H9 (cell line): ENCODE results near the gene MR1. TPM values are rescaled to one million over a fixed set of nuclear protein-coding genes. Genes with fewer than 3 reads are reported as not detected.

ENCODE experiments used
- DNase-seq: peaks from one replicate; pipeline ENCODE4 v3.0.0-alpha.2; 2017
- H2AFZ ChIP-seq: one replicate; pipeline ENCODE4 v1.6.1; 2013; ENCODE audit warnings: mild to moderate bottlenecking, low read length, control low read depth, moderate library complexity
- H2AK5ac ChIP-seq: 2 replicates; pipeline ENCODE4 v1.6.1; 2013; ENCODE audit warnings: low read length, control low read depth, mixed read lengths; ENCODE audit not compliant: insufficient read length
- H2BK120ac ChIP-seq: one replicate; pipeline ENCODE4 v1.6.1; 2013; ENCODE audit warnings: low read depth, mild to moderate bottlenecking, low read length, control low read depth, inconsistent platforms; ENCODE audit not compliant: poor library complexity, severe bottlenecking
- H2BK12ac ChIP-seq: 2 replicates; pipeline ENCODE4 v1.6.1; 2013; ENCODE audit warnings: low read length, control low read depth, mixed read lengths, low read depth; ENCODE audit not compliant: insufficient read length
- H2BK15ac ChIP-seq: 2 replicates; pipeline ENCODE4 v1.6.1; 2013; ENCODE audit warnings: low read depth, low read length, control low read depth
- H2BK20ac ChIP-seq: one replicate; pipeline ENCODE4 v1.6.1; 2013; ENCODE audit warnings: low read depth, mild to moderate bottlenecking, low read length, control low read depth, inconsistent platforms; ENCODE audit not compliant: poor library complexity, severe bottlenecking
- H2BK5ac ChIP-seq: 2 replicates; pipeline ENCODE4 v1.6.1; 2013; ENCODE audit warnings: low read length, control low read depth, mixed read lengths; ENCODE audit not compliant: insufficient read length
- H3K14ac ChIP-seq: 2 replicates; pipeline ENCODE4 v1.6.1; 2013; ENCODE audit warnings: low read length, control low read depth; ENCODE audit not compliant: insufficient read depth
- H3K18ac ChIP-seq: 2 replicates; pipeline ENCODE4 v1.6.1; 2013; ENCODE audit warnings: low read depth, mild to moderate bottlenecking, mixed read lengths, low read length, control low read depth; ENCODE audit not compliant: insufficient read length
- H3K23ac ChIP-seq: 2 replicates; pipeline ENCODE4 v1.6.1; 2013; ENCODE audit warnings: low read length, control low read depth, mixed read lengths, low read depth; ENCODE audit not compliant: insufficient read length
- H3K23me2 ChIP-seq: 2 replicates; pipeline ENCODE4 v1.6.1; 2013; ENCODE audit warnings: low read depth, mild to moderate bottlenecking, mixed read lengths, low read length, control low read depth; ENCODE audit not compliant: insufficient read length, poor library complexity, severe bottlenecking
- H3K27ac ChIP-seq: 2 replicates; pipeline ENCODE4 v1.5.1; 2013; ENCODE audit warnings: low read length, control low read depth, mixed read lengths, low read depth; ENCODE audit not compliant: insufficient read length
- H3K27me3 ChIP-seq: 2 replicates; pipeline ENCODE4 v1.6.1; 2013; ENCODE audit warnings: low read length, control low read depth, inconsistent platforms; ENCODE audit not compliant: insufficient read depth
- H3K4ac ChIP-seq: 2 replicates; pipeline ENCODE4 v1.6.1; 2013; ENCODE audit warnings: low read depth, mild to moderate bottlenecking, control low read depth, inconsistent platforms, low read length, moderate library complexity
- H3K4me1 ChIP-seq: 2 replicates; pipeline ENCODE4 v1.6.1; 2013; ENCODE audit warnings: low read length, control low read depth, inconsistent platforms; ENCODE audit not compliant: insufficient read depth
- H3K4me2 ChIP-seq: 2 replicates; pipeline ENCODE4 v1.6.1; 2013; ENCODE audit warnings: low read length, control low read depth, mixed read lengths; ENCODE audit not compliant: insufficient read length, insufficient read depth
- H3K56ac ChIP-seq: 2 replicates; pipeline ENCODE4 v1.6.1; 2013; ENCODE audit warnings: low read depth, mild to moderate bottlenecking, mixed read lengths, low read length, control low read depth; ENCODE audit not compliant: insufficient read length
- H3K79me1 ChIP-seq: 2 replicates; pipeline ENCODE4 v1.6.1; 2013; ENCODE audit warnings: low read depth, mild to moderate bottlenecking, moderate library complexity, low read length, control low read depth, inconsistent platforms; ENCODE audit not compliant: insufficient read depth, poor library complexity, severe bottlenecking
- H3K79me2 ChIP-seq: 2 replicates; pipeline ENCODE4 v1.6.1; 2013; ENCODE audit warnings: low read length, control low read depth, inconsistent platforms; ENCODE audit not compliant: insufficient read depth
- H3K9ac ChIP-seq: 2 replicates; pipeline ENCODE4 v1.6.1; 2013; ENCODE audit warnings: low read length, control low read depth, mixed read lengths; ENCODE audit not compliant: insufficient read length; ENCODE audit errors: extremely low read depth
- H3K9me3 ChIP-seq: one replicate; pipeline ENCODE4 v1.6.1; 2013; ENCODE audit warnings: low read depth, low read length, inconsistent platforms; ENCODE audit not compliant: control insufficient read depth
- H3T11ph ChIP-seq: one replicate; pipeline ENCODE4 v1.6.1; 2013; ENCODE audit warnings: mild to moderate bottlenecking, low read length, control low read depth, inconsistent platforms
- H4K20me1 ChIP-seq: one replicate; pipeline ENCODE4 v1.6.1; 2013; ENCODE audit not compliant: control insufficient read depth, insufficient read length, insufficient read depth
- H4K5ac ChIP-seq: 2 replicates; pipeline ENCODE4 v1.6.1; 2013; ENCODE audit warnings: low read depth, mild to moderate bottlenecking, mixed read lengths, low read length, control low read depth; ENCODE audit not compliant: insufficient read length
- H4K8ac ChIP-seq: replicated peaks from 2 replicates; pipeline ENCODE4 v1.6.1; 2013; ENCODE audit warnings: low read length, control low read depth, mixed read lengths, low read depth; ENCODE audit not compliant: insufficient read length
- H4K91ac ChIP-seq: 2 replicates; pipeline ENCODE4 v1.6.1; 2013; ENCODE audit warnings: low read depth, mild to moderate bottlenecking, moderate library complexity, mixed read lengths, low read length, control low read depth; ENCODE audit not compliant: insufficient read length
- H3K27ac Mint-ChIP-seq, 3 experiments: 2 replicates in 2 of 3; 3 replicates in 1 of 3; pipeline ENCODE4 v1.8.0; 2020 to 2021; ENCODE audit warnings: mixed read lengths in 3 of 3, mild to moderate bottlenecking in 1 of 3, moderate library complexity in 1 of 3
- H3K27me3 Mint-ChIP-seq: 2 replicates; pipeline ENCODE4 v1.8.0; 2021; ENCODE audit warnings: low read depth, mild to moderate bottlenecking, moderate library complexity, mixed read lengths
- H3K36me3 Mint-ChIP-seq, 3 experiments: 2 replicates in 2 of 3; 3 replicates in 1 of 3; pipeline ENCODE4 v1.8.0; 2020 to 2021; ENCODE audit warnings: low read depth in 3 of 3, mixed read lengths in 3 of 3; ENCODE audit not compliant: insufficient read depth in 1 of 3
- H3K4me1 Mint-ChIP-seq, 2 experiments: 2 replicates each; pipeline ENCODE4 v1.8.0; 2020; ENCODE audit warnings: mixed read lengths in 2 of 2
- H3K4me3 Mint-ChIP-seq, 2 experiments: 2 replicates in 1 of 2; 3 replicates in 1 of 2; pipeline ENCODE4 v1.8.0; 2020 to 2021; ENCODE audit warnings: mild to moderate bottlenecking in 2 of 2, mixed read lengths in 2 of 2, moderate library complexity in 1 of 2
- H3K9me3 Mint-ChIP-seq, 2 experiments: 2 replicates in 1 of 2; 3 replicates in 1 of 2; pipeline ENCODE4 v1.8.0; 2020; ENCODE audit warnings: mild to moderate bottlenecking in 2 of 2, mixed read lengths in 2 of 2, moderate library complexity in 1 of 2
- WGBS: extraction: QIAGEN DNeasy Blood & Tissue Kit; methylation state at CpG from one replicate; pipeline ENCODE4 v1.1.7; 2013; ENCODE audit warnings: missing lambda C conversion rate, low lambda C conversion rate, mixed read lengths; ENCODE audit not compliant: insufficient read length; ENCODE audit errors: extremely low coverage; 5-methylcytosine and 5-hydroxymethylcytosine counted together
- total RNA-seq: library from RNA; stranded (reverse); gene quantifications from 2 replicates; pipeline ENCODE4 v1.2.1, GENCODE V29; 2021
- TF ChIP-seq, protein P1 (sequence below): fragments of 200-600 bp; sonication (generic); conservative IDR thresholded peaks from 3 replicates; pipeline ENCODE4 v1.8.0; 2021; ENCODE audit warnings: antibody characterized with exemption, mild to moderate bottlenecking

MR1 gene
- total RNA-seq, 1 experiment from 2014 or later: 0.02 TPM

DNA sequence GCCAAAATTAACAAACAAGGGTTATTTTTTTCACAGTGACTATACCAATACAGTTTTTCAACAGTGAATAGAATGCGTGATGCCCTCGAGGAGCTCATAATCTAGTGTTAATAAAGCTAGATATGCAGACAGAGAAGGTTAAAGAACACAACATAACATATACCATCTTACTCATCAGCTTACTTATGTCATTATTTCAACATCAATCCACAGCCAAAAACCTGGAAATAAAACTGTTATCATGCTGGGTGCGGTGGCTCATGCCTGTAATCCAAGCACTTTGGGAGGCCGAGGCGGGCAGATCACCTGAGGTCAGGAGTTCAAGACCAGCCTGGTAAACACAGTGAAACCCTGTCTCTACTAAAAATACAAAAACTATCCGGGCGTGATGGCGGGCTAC is 17.2 kb upstream of the MR1 start:
- no peaks in the 10 kb centered on the region for H3K23me2 ChIP-seq
- no peak for DNase-seq
- H3K4me2 ChIP-seq: no peak overlapping the region
- no peaks in the 10 kb centered on the region; the same call in 1 of the 2 replicates for H3K4me1 ChIP-seq
- H3K9me3 ChIP-seq: no peaks in the 10 kb centered on the region
- no peak overlapping the region for H2BK5ac ChIP-seq
- H3K56ac ChIP-seq: no peak overlapping the region
- H2AFZ ChIP-seq: no peak overlapping the region
- Mint-ChIP-seq H3K4me1 (peaks cover 19 to 23% of the 10 kb centered on the region in 2 experiments), H3K4me3 (no peak overlapping the region), H3K9me3 (no peaks in the 10 kb centered on the region), H3K27ac (no peak overlapping the region), H3K36me3 (peaks cover 4 to 7% (median 5%) of the 10 kb centered on the region in 3 experiments; a peak in 6 of 7 replicates), H3K27me3 (no peaks in the 10 kb centered on the region)
- H4K91ac ChIP-seq: no peak overlapping the region
- H3K4ac ChIP-seq: no peak overlapping the region
- H2BK15ac ChIP-seq: no peak overlapping the region
- H3K79me2 ChIP-seq: peaks cover 54% of the 10 kb centered on the region
- no peak overlapping the region for H2BK20ac ChIP-seq
- no peak overlapping the region for H2AK5ac ChIP-seq
- H3K18ac ChIP-seq: no peak overlapping the region
- no peaks in the 10 kb centered on the region for H4K20me1 ChIP-seq
- no peak overlapping the region for H3K23ac ChIP-seq
- WGBS: no CpG with 5 or more reads among the region's 8 CpGs
- H3K9ac ChIP-seq: no peak overlapping the region
- no peak overlapping the region for H3K14ac ChIP-seq
- no peak overlapping the region for H4K5ac ChIP-seq
- TF ChIP-seq, protein P1, sequence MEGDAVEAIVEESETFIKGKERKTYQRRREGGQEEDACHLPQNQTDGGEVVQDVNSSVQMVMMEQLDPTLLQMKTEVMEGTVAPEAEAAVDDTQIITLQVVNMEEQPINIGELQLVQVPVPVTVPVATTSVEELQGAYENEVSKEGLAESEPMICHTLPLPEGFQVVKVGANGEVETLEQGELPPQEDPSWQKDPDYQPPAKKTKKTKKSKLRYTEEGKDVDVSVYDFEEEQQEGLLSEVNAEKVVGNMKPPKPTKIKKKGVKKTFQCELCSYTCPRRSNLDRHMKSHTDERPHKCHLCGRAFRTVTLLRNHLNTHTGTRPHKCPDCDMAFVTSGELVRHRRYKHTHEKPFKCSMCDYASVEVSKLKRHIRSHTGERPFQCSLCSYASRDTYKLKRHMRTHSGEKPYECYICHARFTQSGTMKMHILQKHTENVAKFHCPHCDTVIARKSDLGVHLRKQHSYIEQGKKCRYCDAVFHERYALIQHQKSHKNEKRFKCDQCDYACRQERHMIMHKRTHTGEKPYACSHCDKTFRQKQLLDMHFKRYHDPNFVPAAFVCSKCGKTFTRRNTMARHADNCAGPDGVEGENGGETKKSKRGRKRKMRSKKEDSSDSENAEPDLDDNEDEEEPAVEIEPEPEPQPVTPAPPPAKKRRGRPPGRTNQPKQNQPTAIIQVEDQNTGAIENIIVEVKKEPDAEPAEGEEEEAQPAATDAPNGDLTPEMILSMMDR: no peak
- H2BK120ac ChIP-seq: no peak overlapping the region
- H3K79me1 ChIP-seq: peaks cover 7% of the 10 kb centered on the region
- H3K27me3 ChIP-seq: no peaks in the 10 kb centered on the region
- H2BK12ac ChIP-seq: no peak overlapping the region
- no peak overlapping the region for H3T11ph ChIP-seq
- H3K27ac ChIP-seq: no peak overlapping the region
- H4K8ac ChIP-seq: no peak overlapping the region
